GM18873 (cell line): ENCODE results near the gene HDAC9.

Source experiments
- ATAC-seq: cut with Tn5 transposase; IDR thresholded peaks from one replicate; pipeline ENCODE4 v1.9.1; 2021; ENCODE audit warnings: mild to moderate bottlenecking, moderate library complexity, moderate number of reproducible peaks; ENCODE audit not compliant: unreplicated experiment, low FRiP score

Gene HDAC9

GRCh38 chr7:18770154-18770811 lies 274.7 kb downstream of the HDAC9 start:
- ATAC-seq: no peak

DNA sequence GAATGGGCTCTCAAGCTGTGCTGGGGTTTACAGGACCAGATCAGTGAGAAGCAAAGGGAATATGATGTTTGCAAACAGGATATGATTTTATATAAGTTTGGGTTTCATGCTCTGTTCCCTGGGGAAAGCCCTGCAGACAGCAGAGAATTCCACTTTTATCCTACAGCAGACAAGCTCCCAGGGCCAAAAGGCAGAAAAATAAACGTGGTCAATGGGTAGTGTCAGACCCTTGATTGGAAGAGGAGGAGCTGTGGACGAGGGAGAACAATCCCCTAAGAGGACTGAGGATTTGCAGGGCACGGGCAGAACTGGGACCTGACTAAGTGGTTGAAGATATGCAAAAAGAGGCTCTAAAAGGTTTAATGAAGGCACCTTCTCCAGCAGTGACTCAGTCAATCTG lies 275.3 kb downstream of the HDAC9 start:
- ATAC-seq: no peak

GRCh38 chr7:18771834-18772566 lies 276.5 kb downstream of the HDAC9 start:
- no peak for ATAC-seq

GRCh38 chr7:18772567-18772965 lies 277.0 kb downstream of the HDAC9 start:
- ATAC-seq: no peak

GRCh38 chr7:18777314-18777713 lies 281.8 kb downstream of the HDAC9 start:
- no peak for ATAC-seq

DNA sequence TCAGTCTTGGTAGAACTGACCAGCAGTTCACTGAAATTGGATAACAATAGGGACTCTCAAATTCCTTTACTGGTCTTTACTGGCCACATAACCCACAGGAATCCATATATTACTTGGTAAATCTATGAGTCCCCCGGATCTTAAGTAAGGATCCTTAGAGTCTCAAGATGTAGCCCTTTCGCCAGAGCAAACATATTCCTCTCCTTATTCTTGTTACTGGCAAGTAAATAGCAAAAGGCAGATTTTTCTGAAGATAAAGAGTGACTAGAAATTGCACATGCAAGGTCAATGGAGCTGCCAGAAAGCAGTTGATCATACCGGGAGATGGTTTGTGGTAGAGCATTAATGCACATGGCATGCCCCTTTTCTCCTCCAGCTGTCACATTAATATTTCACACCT lies 283.0 kb downstream of the HDAC9 start:
- no peak for ATAC-seq

DNA sequence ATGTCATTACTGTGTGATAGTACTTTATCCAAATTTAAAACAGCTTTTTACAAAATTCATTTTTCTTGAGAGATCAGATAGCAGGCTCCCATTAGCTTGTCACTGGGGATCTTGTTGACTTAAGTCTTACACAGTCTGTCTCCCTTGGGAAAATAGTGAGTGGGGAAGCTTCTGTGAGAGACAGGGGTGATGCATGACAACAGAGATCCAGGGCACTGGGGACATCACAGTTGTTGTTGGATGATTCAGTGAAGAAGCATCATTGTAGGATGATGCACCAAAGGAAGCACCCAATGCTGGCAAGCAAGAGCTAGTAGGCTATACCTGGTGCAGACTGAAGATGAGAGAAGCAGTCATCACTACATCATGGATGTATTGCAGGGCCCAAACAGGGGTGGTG lies 284.7 kb downstream of the HDAC9 start:
- ATAC-seq: no peak

- no peak for ATAC-seq
Observed at GRCh38 chr7:18780938-18781337, 285.4 kb downstream of the HDAC9 start.

- ATAC-seq: no peak
Observed at GRCh38 chr7:18786196-18786727, 290.7 kb downstream of the HDAC9 start.

GRCh38 chr7:18786796-18787195 lies 291.2 kb downstream of the HDAC9 start:
- no peak for ATAC-seq

DNA sequence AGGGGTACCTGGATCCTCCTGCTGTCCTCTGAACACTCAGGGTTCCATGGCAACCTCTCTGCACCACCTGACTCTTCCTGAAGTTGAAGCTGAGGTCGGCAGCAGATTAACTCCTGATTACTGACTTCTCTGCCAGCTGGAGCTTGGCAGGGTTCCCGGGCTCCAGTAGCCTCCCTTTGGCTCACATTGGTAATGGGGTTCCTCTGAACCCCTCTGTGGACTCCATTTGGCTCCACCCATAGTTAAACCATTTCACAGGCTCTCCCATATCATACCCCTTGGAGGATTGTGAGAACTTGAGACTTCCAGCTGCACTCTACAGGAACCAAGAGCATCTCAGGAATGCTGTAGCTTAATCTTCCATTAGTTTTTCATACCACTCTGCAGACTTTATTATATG lies 292.5 kb downstream of the HDAC9 start:
- no peak for ATAC-seq

GRCh38 chr7:18792871-18793595 lies 297.5 kb downstream of the HDAC9 start:
- no peak for ATAC-seq

DNA sequence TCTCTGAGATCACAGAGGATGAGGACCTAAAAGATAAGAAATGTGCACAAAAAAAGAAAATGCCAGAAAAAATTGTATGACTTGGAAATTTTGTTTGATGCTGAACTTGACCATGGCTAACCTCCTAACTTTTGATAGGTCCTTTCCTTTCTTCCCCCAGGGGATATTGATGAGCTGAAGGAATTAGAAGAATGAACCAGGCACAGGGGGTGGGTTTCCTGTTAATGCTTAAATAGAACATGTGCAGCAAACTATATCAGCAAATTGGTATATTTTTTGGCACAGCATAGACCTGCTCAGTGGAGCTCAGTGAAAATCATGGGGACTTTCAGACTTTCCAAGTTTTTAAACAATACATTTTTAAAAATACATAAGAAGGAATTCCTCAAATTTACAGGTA lies 300.7 kb downstream of the HDAC9 start:
- ATAC-seq: no peak

DNA sequence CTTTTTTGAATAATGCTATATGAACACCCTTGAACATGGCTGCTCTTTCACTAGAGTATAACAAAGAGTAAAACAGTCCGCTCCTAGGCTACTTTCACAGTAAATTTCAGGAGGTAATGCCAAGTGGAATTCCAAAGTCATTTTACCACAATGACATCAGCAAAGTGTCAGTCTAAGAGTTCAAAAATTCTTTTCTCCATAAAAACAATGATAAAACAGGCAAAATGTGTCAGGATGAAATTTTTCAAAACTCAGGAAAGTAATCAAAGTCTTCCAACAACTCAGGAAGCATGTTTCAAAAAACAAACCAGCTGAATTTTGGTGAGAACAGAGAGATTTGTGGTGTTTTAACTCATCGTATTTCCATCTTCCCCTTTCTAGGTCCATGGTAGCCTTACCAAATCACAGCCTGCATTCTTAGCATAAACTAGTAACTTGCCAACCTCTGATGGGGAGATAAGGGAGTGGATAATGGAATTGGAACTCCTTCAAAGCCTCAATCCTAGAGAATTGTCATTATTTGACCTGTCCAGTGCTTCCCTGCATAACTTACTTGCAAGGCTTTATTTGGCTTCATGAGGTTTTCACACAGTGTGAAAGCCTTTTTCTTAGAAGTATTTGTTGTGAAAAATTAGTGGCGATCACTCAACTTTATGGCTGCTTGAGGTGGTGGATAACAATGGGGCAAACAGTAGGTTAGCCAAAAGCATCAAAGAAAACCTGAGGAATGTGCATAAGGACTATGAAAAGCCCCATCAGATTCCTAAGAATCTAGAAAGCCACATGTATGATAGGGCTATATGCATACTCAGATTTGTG lies 302.7 kb downstream of the HDAC9 start:
- ATAC-seq: no peak

GRCh38 chr7:18799899-18800298 lies 304.4 kb downstream of the HDAC9 start:
- ATAC-seq: no peak

GRCh38 chr7:18803923-18804322 lies 308.4 kb downstream of the HDAC9 start:
- ATAC-seq: no peak

- no peak for ATAC-seq
Observed at GRCh38 chr7:18806177-18806576, 310.6 kb downstream of the HDAC9 start.

DNA sequence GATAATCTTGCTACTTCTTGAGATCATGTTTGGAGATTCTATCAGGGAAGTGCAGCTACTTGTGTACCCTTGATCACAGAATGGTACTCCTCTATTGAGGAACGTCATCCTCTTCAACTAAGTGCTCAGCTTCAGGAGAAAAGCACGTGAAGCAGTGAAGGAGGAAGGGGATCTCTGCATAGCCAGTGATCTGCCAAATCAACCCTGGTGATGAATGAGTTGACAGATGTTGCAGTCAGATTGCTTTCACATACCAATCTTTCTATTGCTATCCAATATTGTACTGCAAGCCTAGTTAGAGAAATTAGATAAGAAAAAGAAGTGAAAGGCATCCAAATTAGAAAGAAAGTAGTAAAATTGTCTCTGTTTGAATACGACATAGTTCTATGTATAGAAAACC lies 312.5 kb downstream of the HDAC9 start:
- no peak for ATAC-seq

- ATAC-seq: no peak
Observed at GRCh38 chr7:18815261-18815960, 319.9 kb downstream of the HDAC9 start.

DNA sequence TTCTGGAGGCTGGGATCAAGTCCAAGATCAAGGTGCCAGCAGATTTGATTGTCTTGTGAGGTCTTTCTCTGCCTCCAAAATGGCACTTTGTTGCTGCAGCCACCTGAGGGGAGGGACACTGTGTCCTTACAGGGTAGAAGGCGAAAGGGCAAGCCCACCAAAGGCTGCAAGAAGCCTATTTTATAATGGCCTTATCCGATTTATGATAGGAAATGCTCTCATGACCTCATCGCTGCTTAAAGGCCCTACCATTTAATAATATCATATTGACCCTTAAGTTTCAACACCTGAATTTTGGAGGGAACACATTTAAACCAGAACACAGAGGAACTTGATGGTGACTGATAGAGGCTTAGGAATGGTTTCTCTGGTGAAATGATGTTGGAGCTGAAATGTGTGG lies 325.4 kb downstream of the HDAC9 start:
- no peak for ATAC-seq
